ENCODE data around the gene SLC8A3.

Gene SLC8A3

GRCh38 chr14:70149596-70150165 lies 39.1 kb downstream of the SLC8A3 start:
- DNase-seq (ENCODE audit: low spot score in 2 of 2) (no peak), ATAC-seq (no peak)
- Mint-ChIP-seq H3K4me3 (no peak overlapping the region), H3K9me3 (no peaks in the 10 kb centered on the region), H3K36me3 (no peaks in the 10 kb centered on the region), H3K27ac (no peak overlapping the region), H3K4me1 (no peaks in the 10 kb centered on the region)

GRCh38 chr14:70148911-70149595 lies 39.7 kb downstream of the SLC8A3 start:
- Mint-ChIP-seq H3K4me1 (no peaks in the 10 kb centered on the region), H3K27ac (no peak overlapping the region), H3K9me3 (no peaks in the 10 kb centered on the region), H3K4me3 (no peak overlapping the region), H3K36me3 (no peaks in the 10 kb centered on the region)
- ATAC-seq (no peak), DNase-seq (ENCODE audit: low spot score in 2 of 2) (no peak)

- Mint-ChIP-seq H3K9me3 (no peaks in the 10 kb centered on the region), H3K4me3 (no peak overlapping the region), H3K4me1 (no peaks in the 10 kb centered on the region), H3K36me3 (no peaks in the 10 kb centered on the region), H3K27ac (no peak overlapping the region)
- ATAC-seq: no peak
- DNase-seq (ENCODE audit: low spot score in 2 of 2): no peak
Measured at GRCh38 chr14:70148351-70148750, 40.4 kb downstream of the SLC8A3 start.

GRCh38 chr14:70144046-70144445 lies 44.7 kb downstream of the SLC8A3 start:
- Mint-ChIP-seq H3K9me3 (no peaks in the 10 kb centered on the region), H3K27ac (no peak overlapping the region), H3K4me1 (peaks cover 8% of the 10 kb centered on the region), H3K36me3 (no peaks in the 10 kb centered on the region), H3K4me3 (no peak overlapping the region)
- DNase-seq (ENCODE audit: low spot score in 2 of 2) (no peak), ATAC-seq (no peak)

GRCh38 chr14:70143306-70143705 lies 45.4 kb downstream of the SLC8A3 start:
- ATAC-seq: no peak
- Mint-ChIP-seq H3K4me1 (peaks cover 8% of the 10 kb centered on the region), H3K36me3 (no peaks in the 10 kb centered on the region), H3K9me3 (no peaks in the 10 kb centered on the region), H3K4me3 (no peak overlapping the region), H3K27ac (no peak overlapping the region)
- DNase-seq (ENCODE audit: low spot score in 2 of 2): no peak

- ATAC-seq (no peak), DNase-seq (ENCODE audit: low spot score in 2 of 2) (no peak)
- Mint-ChIP-seq H3K27ac (no peak overlapping the region), H3K36me3 (no peaks in the 10 kb centered on the region), H3K4me3 (no peak overlapping the region), H3K4me1 (peaks cover 8% of the 10 kb centered on the region), H3K9me3 (no peaks in the 10 kb centered on the region)
Measured at GRCh38 chr14:70140614-70141013, 48.1 kb downstream of the SLC8A3 start.

GRCh38 chr14:70139384-70139783 lies 49.4 kb downstream of the SLC8A3 start:
- ATAC-seq: no peak
- Mint-ChIP-seq H3K4me1 (peaks cover 8% of the 10 kb centered on the region), H3K9me3 (no peaks in the 10 kb centered on the region)

GRCh38 chr14:70137788-70138187 lies 51.0 kb downstream of the SLC8A3 start:
- Mint-ChIP-seq H3K9me3 (no peaks in the 10 kb centered on the region), H3K4me3 (no peak overlapping the region), H3K27ac (no peak overlapping the region), H3K4me1 (peaks cover 8% of the 10 kb centered on the region), H3K36me3 (no peaks in the 10 kb centered on the region)
- DNase-seq (ENCODE audit: low spot score in 2 of 2) (no peak), ATAC-seq (no peak)

More at GRCh38 chr14:70139384-70139783, 49.4 kb downstream of the SLC8A3 start:
- DNase-seq (ENCODE audit: low spot score in 2 of 2): no peak
- H3K27ac Mint-ChIP-seq: no peak overlapping the region
- H3K36me3 Mint-ChIP-seq: no peaks in the 10 kb centered on the region
- H3K4me3 Mint-ChIP-seq: no peak overlapping the region

- Mint-ChIP-seq H3K36me3 (no peaks in the 10 kb centered on the region), H3K27ac (no peak overlapping the region), H3K9me3 (no peaks in the 10 kb centered on the region), H3K4me1 (no peaks in the 10 kb centered on the region), H3K4me3 (no peak overlapping the region)
- ATAC-seq (no peak), DNase-seq (ENCODE audit: low spot score in 2 of 2) (no peak)
Measured at GRCh38 chr14:70133461-70133860, 55.3 kb downstream of the SLC8A3 start.

- no peak for DNase-seq (ENCODE audit: low spot score in 2 of 2)
Measured at GRCh38 chr14:70130482-70130881, 58.3 kb downstream of the SLC8A3 start.

GRCh38 chr14:70127186-70127585 lies 61.6 kb downstream of the SLC8A3 start:
- no peak for DNase-seq (ENCODE audit: low spot score in 2 of 2)
- Mint-ChIP-seq H3K36me3 (no peaks in the 10 kb centered on the region), H3K4me1 (no peaks in the 10 kb centered on the region), H3K9me3 (no peaks in the 10 kb centered on the region), H3K4me3 (no peak overlapping the region), H3K27ac (no peak overlapping the region)
- no peak for ATAC-seq

More at GRCh38 chr14:70130482-70130881, 58.3 kb downstream of the SLC8A3 start:
- H3K27ac Mint-ChIP-seq: no peak overlapping the region
- no peak for ATAC-seq
- H3K36me3 Mint-ChIP-seq: no peaks in the 10 kb centered on the region
- no peaks in the 10 kb centered on the region for H3K4me1 Mint-ChIP-seq
- H3K9me3 Mint-ChIP-seq: no peaks in the 10 kb centered on the region
- H3K4me3 Mint-ChIP-seq: no peak overlapping the region

GRCh38 chr14:70123796-70124195 lies 65.0 kb downstream of the SLC8A3 start:
- DNase-seq (ENCODE audit: low spot score in 2 of 2): no peak
- H3K27ac Mint-ChIP-seq: no peak overlapping the region
- ATAC-seq: no peak
- H3K4me3 Mint-ChIP-seq: no peak overlapping the region
- H3K36me3 Mint-ChIP-seq: no peaks in the 10 kb centered on the region
- no peaks in the 10 kb centered on the region for H3K9me3 Mint-ChIP-seq
- H3K4me1 Mint-ChIP-seq: no peaks in the 10 kb centered on the region

- Mint-ChIP-seq H3K4me1 (no peaks in the 10 kb centered on the region), H3K27ac (no peak overlapping the region), H3K4me3 (no peak overlapping the region), H3K9me3 (no peaks in the 10 kb centered on the region), H3K36me3 (no peaks in the 10 kb centered on the region)
- ATAC-seq (no peak), DNase-seq (ENCODE audit: low spot score in 2 of 2) (no peak)
Measured at GRCh38 chr14:70121521-70121920, 67.2 kb downstream of the SLC8A3 start.

GRCh38 chr14:70118064-70118463 lies 70.7 kb downstream of the SLC8A3 start:
- Mint-ChIP-seq H3K4me3 (no peak overlapping the region), H3K9me3 (no peaks in the 10 kb centered on the region), H3K27ac (no peak overlapping the region)

GRCh38 chr14:70116278-70116677 lies 72.5 kb downstream of the SLC8A3 start:
- no peak overlapping the region for H3K27ac Mint-ChIP-seq
- no peak overlapping the region for H3K4me3 Mint-ChIP-seq
- H3K9me3 Mint-ChIP-seq: no peaks in the 10 kb centered on the region
- H3K4me1 Mint-ChIP-seq: no peaks in the 10 kb centered on the region
- no peaks in the 10 kb centered on the region for H3K36me3 Mint-ChIP-seq
- DNase-seq (ENCODE audit: low spot score in 2 of 2) (no peak), ATAC-seq (no peak)

More at GRCh38 chr14:70118064-70118463, 70.7 kb downstream of the SLC8A3 start:
- ATAC-seq (no peak), DNase-seq (ENCODE audit: low spot score in 2 of 2) (no peak)
- Mint-ChIP-seq H3K4me1 (no peaks in the 10 kb centered on the region), H3K36me3 (no peaks in the 10 kb centered on the region)

GRCh38 chr14:70114621-70115156 lies 74.1 kb downstream of the SLC8A3 start:
- DNase-seq (ENCODE audit: low spot score in 2 of 2) (no peak), ATAC-seq (no peak)
- Mint-ChIP-seq H3K9me3 (no peaks in the 10 kb centered on the region), H3K27ac (no peak overlapping the region), H3K36me3 (no peaks in the 10 kb centered on the region), H3K4me3 (no peak overlapping the region), H3K4me1 (no peaks in the 10 kb centered on the region)

All from stimulated activated effector memory CD8-positive, alpha-beta T cell treated with anti-CD3 and anti-CD28 coated beads, Interleukin-12 subunit alpha, Interleukin-12 subunit beta, amount 100 ng/mL, for 72 hours (primary cell).